IMR-90 (cell line): ENCODE results near the gene ARAP3. TPM values are rescaled to one million over a fixed set of nuclear protein-coding genes. Genes with fewer than 3 reads are reported as not detected.

Source experiments
- BHLHE40 ChIP-seq: fragments of 150-350 bp; IDR thresholded peaks from 2 replicates; pipeline ENCODE4 v1.6.1; 2016; ENCODE audit warnings: mild to moderate bottlenecking, low read depth, low read length
- CEBPB ChIP-seq: IDR thresholded peaks from 2 replicates; pipeline ENCODE4 v1.6.1; 2012; ENCODE audit warnings: low read depth, low read length, improper control_type of control experiment
- CHD1 ChIP-seq: IDR thresholded peaks from 2 replicates; pipeline ENCODE4 v1.6.1; 2012; ENCODE audit warnings: low read depth, low read length, improper control_type of control experiment
- MAFK ChIP-seq: IDR thresholded peaks from 2 replicates; pipeline ENCODE4 v1.6.1; 2012; ENCODE audit warnings: low read depth, low read length, improper control_type of control experiment
- MAZ ChIP-seq: IDR thresholded peaks from 2 replicates; pipeline ENCODE4 v1.6.1; 2012; ENCODE audit warnings: low read depth, mild to moderate bottlenecking, low read length, improper control_type of control experiment, moderate library complexity, borderline replicate concordance
- MXI1 ChIP-seq: IDR thresholded peaks from 2 replicates; pipeline ENCODE4 v1.6.1; 2012; ENCODE audit warnings: low read depth, mild to moderate bottlenecking, low read length, moderate library complexity, borderline replicate concordance
- NFE2L2 ChIP-seq: fragments of 150-350 bp; IDR thresholded peaks from 2 replicates; pipeline ENCODE4 v1.6.1; 2016; ENCODE audit warnings: low read depth, mild to moderate bottlenecking, low read length
- RAD21 ChIP-seq: IDR thresholded peaks from 2 replicates; pipeline ENCODE4 v1.6.1; 2012; ENCODE audit warnings: low read length, improper control_type of control experiment
- RFX5 ChIP-seq: IDR thresholded peaks from 2 replicates; pipeline ENCODE4 v1.8.0; 2012; ENCODE audit warnings: low read depth, mild to moderate bottlenecking, low read length, moderate library complexity
- SMC3 ChIP-seq: fragments of 150-350 bp; IDR thresholded peaks from 2 replicates; pipeline ENCODE4 v1.6.1; 2016; ENCODE audit warnings: low read depth, mild to moderate bottlenecking, antibody characterized with exemption, low read length, moderate library complexity
- polyA plus RNA-seq, 3 experiments: library from polyadenylated mRNA; depleted of rRNA; stranded (reverse); fragments of >200 nt; gene quantifications; 2 replicates each; pipeline ENCODE4 v1.2.3, GENCODE V29; 2012; ENCODE audit warnings: low replicate concordance in 1 of 3
- total RNA-seq: library from RNA; depleted of rRNA; stranded (reverse); fragments of >200 nt; gene quantifications from 2 replicates; pipeline ENCODE4 v1.2.3, GENCODE V29; 2012
- TF ChIP-seq, protein P1 (sequence below): fragments of 150-350 bp; IDR thresholded peaks from 2 replicates; pipeline ENCODE4 v1.6.1; 2017; ENCODE audit warnings: mild to moderate bottlenecking, antibody characterized with exemption, low read length, low read depth

Gene ARAP3
- total and polyA plus RNA-seq, 2 of the 4 experiments (the other 2 are of a cell fraction), result 2.2 to 6.9 TPM

DNA sequence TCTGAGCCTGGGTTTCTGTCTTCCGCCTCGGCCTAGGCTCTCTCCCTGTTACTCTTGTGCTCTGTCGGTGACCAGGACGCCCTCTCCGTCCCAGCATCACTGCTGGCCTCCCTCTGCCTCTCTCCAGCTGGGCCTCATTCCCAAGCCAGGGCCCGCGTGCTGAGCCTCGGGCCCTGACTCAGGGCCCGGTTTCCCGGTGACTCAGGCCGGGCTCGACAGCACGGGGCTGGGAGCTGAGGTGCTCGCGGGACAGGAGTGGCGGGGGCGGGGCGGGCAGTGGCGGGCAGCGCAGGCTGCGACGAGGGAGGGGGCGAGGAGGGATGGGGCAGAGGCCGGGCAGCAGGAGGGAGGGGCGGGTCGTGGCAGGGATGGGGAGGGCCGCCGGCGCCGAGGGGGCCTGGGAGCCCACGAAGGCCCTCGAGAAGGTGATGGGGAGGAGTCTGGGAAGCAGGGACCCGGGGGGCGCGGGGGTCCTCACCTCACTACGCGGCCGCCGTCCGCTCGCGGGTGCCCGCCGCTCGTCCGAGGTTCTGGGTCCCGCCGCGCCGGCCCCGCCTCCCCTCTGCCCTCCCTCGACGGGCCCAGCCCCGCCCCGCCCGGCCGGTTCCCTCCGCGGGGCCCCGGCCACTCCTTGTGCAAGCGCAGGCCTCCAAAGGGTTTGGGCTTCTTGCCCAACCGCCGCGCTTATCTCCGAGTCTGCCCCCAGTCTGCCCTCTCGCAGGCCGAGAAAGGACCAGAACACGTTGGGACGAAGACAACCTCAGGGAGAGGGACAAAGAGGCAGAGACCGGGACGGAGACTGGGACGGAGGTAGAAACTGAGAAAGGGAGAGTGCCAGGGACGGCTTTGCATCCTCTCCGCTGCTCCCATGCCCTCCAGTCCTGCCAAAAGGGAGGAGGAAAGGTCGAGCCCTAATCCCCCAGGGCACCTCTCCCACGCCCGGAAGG, at the start of gene ARAP3 (continued):
- no peak for TF ChIP-seq RAD21
- TF ChIP-seq MXI1, result no peak
- TF ChIP-seq SMC3, result no peak
- no peak for TF ChIP-seq RFX5
- TF ChIP-seq MAZ, result peak; percentile 90
- TF ChIP-seq BHLHE40, result peak; percentile 77
- peak; percentile 90 for TF ChIP-seq CEBPB
- no peak for TF ChIP-seq CHD1
- TF ChIP-seq MAFK, result no peak
- peak; percentile 10; the same call in 1 of the 2 replicates for TF ChIP-seq NFE2L2
- TF ChIP-seq, protein P1, sequence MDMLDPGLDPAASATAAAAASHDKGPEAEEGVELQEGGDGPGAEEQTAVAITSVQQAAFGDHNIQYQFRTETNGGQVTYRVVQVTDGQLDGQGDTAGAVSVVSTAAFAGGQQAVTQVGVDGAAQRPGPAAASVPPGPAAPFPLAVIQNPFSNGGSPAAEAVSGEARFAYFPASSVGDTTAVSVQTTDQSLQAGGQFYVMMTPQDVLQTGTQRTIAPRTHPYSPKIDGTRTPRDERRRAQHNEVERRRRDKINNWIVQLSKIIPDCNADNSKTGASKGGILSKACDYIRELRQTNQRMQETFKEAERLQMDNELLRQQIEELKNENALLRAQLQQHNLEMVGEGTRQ, result peak; percentile 66
